HepG2 (cell line): ENCODE results near the gene AP3B1. TPM values are rescaled to one million over a fixed set of nuclear protein-coding genes. Genes with fewer than 3 reads are reported as not detected.

Experiments
- ATAC-seq: fragments of 200-7000 bp; cut with Tn5 transposase; 3 replicates; pipeline ENCODE4 v1.9.1; 2020; ENCODE audit warnings: mild to moderate bottlenecking, moderate library complexity
- BruUV-seq: library from RNA; stranded (reverse); fragments of 400-500 nt; replicated peaks from 2 replicates; lab custom pipeline; 2021; lab: Mats Ljungman, UMichigan
- CTCF ChIA-PET: fragments of 300-600 bp; formaldehyde crosslinking; extraction: SDS; loops from one replicate; lab custom pipeline; 2021; ENCODE audit warnings: low total read pairs, inconsistent platforms, low intra/inter-chr PET ratio; lab: Yijun Ruan, JAX
- POLR2A ChIA-PET: fragments of 350-600 bp; sonication (Branson Sonifier 250); formaldehyde crosslinking; loops from one replicate; lab custom pipeline; 2020; ENCODE audit warnings: antibody characterized with exemption, inconsistent platforms; lab: Yijun Ruan, JAX
- DNase-seq: peaks from one replicate; pipeline ENCODE4 v3.0.0-alpha.2; 2015; ENCODE audit warnings: low spot score
- FAIRE-seq: peaks from 3 replicates; lab custom pipeline; 2011; peaks lifted over from hg19 to GRCh38; lab: Jason Lieb, UNC
- H2AFZ ChIP-seq: one replicate; pipeline ENCODE4 v1.6.1; 2011; ENCODE audit warnings: low read length, inconsistent platforms
- H3K27ac ChIP-seq: fragments of 300-600 bp; 3 replicates; pipeline ENCODE4 v1.8.0; 2011; ENCODE audit warnings: mixed run types, mild to moderate bottlenecking, mixed read lengths, low read length, inconsistent platforms; ENCODE audit not compliant: insufficient read depth; ENCODE audit errors: extremely low read length
- H3K27me3 ChIP-seq, 2 experiments: fragments of 200-600 bp in 1 of 2; 2 replicates in 1 of 2; 3 replicates in 1 of 2; pipeline versions ENCODE4 v1.6.0 to v1.8.0; 2011; ENCODE audit warnings: low read length in 2 of 2, mild to moderate bottlenecking in 2 of 2, moderate library complexity in 2 of 2, inconsistent platforms in 1 of 2; ENCODE audit not compliant: insufficient read depth in 2 of 2, control insufficient read depth in 1 of 2
- H3K36me3 ChIP-seq, 2 experiments: fragments of 200-600 bp in 1 of 2; replicated peaks in 1 of 2; 2 replicates in 1 of 2; 3 replicates in 1 of 2; pipeline versions ENCODE4 v1.5.1 to v1.8.0; 2011; ENCODE audit warnings: low read length in 2 of 2, inconsistent platforms in 1 of 2; ENCODE audit not compliant: insufficient read depth in 2 of 2, control insufficient read depth in 1 of 2
- H3K4me1 ChIP-seq: 2 replicates; pipeline ENCODE4 v1.5.1; 2012; ENCODE audit warnings: low read length, inconsistent platforms; ENCODE audit not compliant: insufficient read depth
- H3K4me2 ChIP-seq: 2 replicates; pipeline ENCODE4 v1.6.0; 2011; ENCODE audit warnings: low read depth, low read length, inconsistent platforms
- H3K4me3 ChIP-seq, 3 experiments: fragments of 200-600 bp in 1 of 3; sonication (generic), shearing (Covaris generic) in 1 of 3; replicated peaks in 1 of 3; 2 replicates each; pipeline ENCODE4 v1.5.1; 2011 to 2016; ENCODE audit warnings: low read length in 3 of 3, inconsistent platforms in 2 of 3, low read depth in 2 of 3, mild to moderate bottlenecking in 2 of 3, control low read depth in 1 of 3, mixed read lengths in 1 of 3; ENCODE audit not compliant: insufficient read depth in 1 of 3
- H3K79me2 ChIP-seq: one replicate; pipeline ENCODE4 v1.6.1; 2011; ENCODE audit warnings: low read length, inconsistent platforms; ENCODE audit not compliant: insufficient read depth
- H3K9ac ChIP-seq: 2 replicates; pipeline ENCODE4 v1.6.0; 2011; ENCODE audit warnings: mild to moderate bottlenecking, low read depth, low read length, inconsistent platforms; ENCODE audit not compliant: insufficient read depth
- H3K9me3 ChIP-seq: 2 replicates; pipeline ENCODE4 v1.5.1; 2012; ENCODE audit warnings: mild to moderate bottlenecking, low read length
- H4K20me1 ChIP-seq: 2 replicates; pipeline ENCODE4 v1.6.0; 2011; ENCODE audit warnings: inconsistent platforms, mild to moderate bottlenecking, low read length, moderate library complexity; ENCODE audit not compliant: insufficient read depth
- AKAP8 ChIP-seq: sonication (generic); formaldehyde crosslinking; IDR thresholded peaks from 2 replicates; pipeline ENCODE4 v1.5.1; 2020; ENCODE audit warnings: mild to moderate bottlenecking, missing genetic modification reagents
- FOXJ3 ChIP-seq: sonication (generic); formaldehyde crosslinking; IDR thresholded peaks from 2 replicates; pipeline ENCODE4 v1.4.0; 2020; ENCODE audit warnings: missing genetic modification reagents, mild to moderate bottlenecking, borderline replicate concordance
- FOXK1 ChIP-seq: sonication (generic); formaldehyde crosslinking; IDR thresholded peaks from 2 replicates; pipeline ENCODE4 v1.4.0; 2020; ENCODE audit warnings: low read depth, missing genetic modification reagents, borderline replicate concordance
- GFI1 ChIP-seq: sonication (generic); formaldehyde crosslinking; IDR thresholded peaks from 2 replicates; pipeline ENCODE4 v1.5.0; 2020; ENCODE audit warnings: missing genetic modification reagents, mild to moderate bottlenecking, borderline replicate concordance
- HNRNPK ChIP-seq: fragments of 200-400 bp; formaldehyde crosslinking; IDR thresholded peaks from 2 replicates; pipeline ENCODE4 v1.6.1; 2018; ENCODE audit warnings: low read length, low read depth, moderate library complexity, mild to moderate bottlenecking; ENCODE audit not compliant: poor library complexity, severe bottlenecking
- IRF2 ChIP-seq: IDR thresholded peaks from 2 replicates; pipeline ENCODE4 v1.6.1; 2018; ENCODE audit warnings: missing genetic modification reagents, missing compliant biosample characterization
- PCBP1 ChIP-seq: fragments of 200-400 bp; formaldehyde crosslinking; IDR thresholded peaks from 2 replicates; pipeline ENCODE4 v1.6.1; 2017; ENCODE audit warnings: mild to moderate bottlenecking, low read depth, low read length, borderline replicate concordance
- ZBTB37 ChIP-seq: sonication (generic); formaldehyde crosslinking; IDR thresholded peaks from 2 replicates; pipeline ENCODE4 v1.4.0; 2020; ENCODE audit warnings: mild to moderate bottlenecking, missing genetic modification reagents
- ZNF33A ChIP-seq: sonication (generic); formaldehyde crosslinking; IDR thresholded peaks from 2 replicates; pipeline ENCODE4 v1.5.1; 2020; ENCODE audit warnings: missing genetic modification reagents, mild to moderate bottlenecking, moderate library complexity, borderline replicate concordance
- ZNF510 ChIP-seq: sonication (generic); formaldehyde crosslinking; IDR thresholded peaks from 2 replicates; pipeline ENCODE4 v1.4.0; 2020; ENCODE audit warnings: low read depth, mild to moderate bottlenecking, missing genetic modification reagents
- ZNF557 ChIP-seq: sonication (generic); formaldehyde crosslinking; IDR thresholded peaks from 2 replicates; pipeline ENCODE4 v1.4.0; 2020; ENCODE audit warnings: missing genetic modification reagents
- ZNF737 ChIP-seq: sonication (generic); formaldehyde crosslinking; IDR thresholded peaks from 2 replicates; pipeline ENCODE4 v1.5.0; 2020; ENCODE audit warnings: missing genetic modification reagents, mild to moderate bottlenecking, borderline replicate concordance
- ZNF747 ChIP-seq: sonication (generic); formaldehyde crosslinking; IDR thresholded peaks from 2 replicates; pipeline ENCODE4 v1.8.1; 2023; ENCODE audit warnings: missing genetic modification reagents, mild to moderate bottlenecking, borderline replicate concordance
- WGBS: methylation state at CpG from one replicate; pipeline ENCODE4 v1.1.6; 2017; ENCODE audit warnings: low lambda C conversion rate; 5-methylcytosine and 5-hydroxymethylcytosine counted together
- in situ Hi-C: cut with HindIII; loops from 2 replicates; pipeline ENCODE4 v1.10.0; 2017; ENCODE audit warnings: low pct_unique_long_range_greater_than_20kb; ENCODE audit not compliant: extremely low pct_ligation_motif_present
- intact Hi-C: fragments of 100-400 bp; cut with micrococcal nuclease; formaldehyde crosslinking; loops from one replicate; pipeline ENCODE4 v1.10.0; 2022; ENCODE audit not compliant: unreplicated experiment
- polyA plus RNA-seq, 8 experiments: library from polyadenylated mRNA; depleted of rRNA in 3 of 8; stranded (reverse) in 7 of 8; unstranded in 1 of 8; fragments of >200 nt; fragmentation: Illumina TruSeq in 4 of 8; extraction: Trizol in 4 of 8; gene quantifications; 2 replicates each; pipeline versions ENCODE4 v1.2.1 to v1.2.3, GENCODE V29; 2011 to 2016; ENCODE audit warnings: low read depth in 4 of 8, missing spikeins in 1 of 8, mixed read lengths in 1 of 8; ENCODE audit not compliant: insufficient read depth in 1 of 8
- total RNA-seq, 5 experiments: library from RNA; depleted of rRNA; stranded (reverse); fragments of >200 nt; fragmentation: Illumina TruSeq; extraction: Trizol; gene quantifications; 2 replicates each; pipeline ENCODE4 v1.2.3, GENCODE V29; 2016; ENCODE audit warnings: low read depth in 1 of 5

AP3B1 gene
- total and polyA plus RNA-seq, 2 of the 13 experiments (the other 11 are each of a cell fraction or from before 2014, with no cell fraction given): 37.7 to 51.2 TPM

- 95% methylated on average over 3 of the region's 3 CpGs for WGBS
- H3K36me3 ChIP-seq: peaks cover 6 to 19% of the 10 kb centered on the region in 2 experiments; a peak in 4 of 5 replicates
- H3K27me3 ChIP-seq: no peaks in the 10 kb centered on the region
- ChIA-PET CTCF (no interaction called here), POLR2A (no interaction called here)
- BruUV-seq: no TSS peak
- no peak overlapping the region for H3K9ac ChIP-seq
- no peaks in the 10 kb centered on the region for H3K4me1 ChIP-seq
- H3K4me2 ChIP-seq: no peak overlapping the region
- no peaks in the 10 kb centered on the region for H4K20me1 ChIP-seq
- no peak for FAIRE-seq
- H2AFZ ChIP-seq: no peak overlapping the region
- no peak overlapping the region for H3K27ac ChIP-seq
- no peaks in the 10 kb centered on the region for H3K79me2 ChIP-seq
- in situ Hi-C loops: no loop called here
- no peaks in the 10 kb centered on the region for H3K9me3 ChIP-seq
- H3K4me3 ChIP-seq: no peak overlapping the region
- no peak for ATAC-seq
- DNase-seq: no peak
- intact Hi-C loops: no loop called here
- no peak for TF ChIP-seq ZNF747 (CRISPR knock-in tag)
- TF ChIP-seq FOXK1 (CRISPR knock-in tag): no peak
- no peak for TF ChIP-seq ZNF510
- no peak for TF ChIP-seq ZNF557 (CRISPR knock-in tag)
- TF ChIP-seq GFI1 (CRISPR knock-in tag): no peak
- no peak for TF ChIP-seq ZNF33A (CRISPR knock-in tag)
- no peak for TF ChIP-seq AKAP8
- no peak for TF ChIP-seq FOXJ3
- no peak for TF ChIP-seq ZBTB37 (CRISPR knock-in tag)
- TF ChIP-seq HNRNPK: peak; percentile 99
- TF ChIP-seq PCBP1: peak; percentile 87; the same call in 1 of the 2 replicates
- TF ChIP-seq ZNF737 (CRISPR knock-in tag): no peak
- no peak for TF ChIP-seq IRF2 (CRISPR knock-in tag)
Observed at GRCh38 chr5:78151594-78152271, 142.8 kb downstream of the AP3B1 start.
